GF-D8 (cell line): ENCODE results near the gene LRRC9.
"Not testable (repeated sequence)": the region's sequence is repeated elsewhere in the genome, so short reads cannot be mapped to it uniquely, and the experiment has no call there.

Experiments
- DNase-seq: peaks from one replicate; lab custom pipeline; 2025; lab: John Stamatoyannopoulos, UW

LRRC9 gene

DNA sequence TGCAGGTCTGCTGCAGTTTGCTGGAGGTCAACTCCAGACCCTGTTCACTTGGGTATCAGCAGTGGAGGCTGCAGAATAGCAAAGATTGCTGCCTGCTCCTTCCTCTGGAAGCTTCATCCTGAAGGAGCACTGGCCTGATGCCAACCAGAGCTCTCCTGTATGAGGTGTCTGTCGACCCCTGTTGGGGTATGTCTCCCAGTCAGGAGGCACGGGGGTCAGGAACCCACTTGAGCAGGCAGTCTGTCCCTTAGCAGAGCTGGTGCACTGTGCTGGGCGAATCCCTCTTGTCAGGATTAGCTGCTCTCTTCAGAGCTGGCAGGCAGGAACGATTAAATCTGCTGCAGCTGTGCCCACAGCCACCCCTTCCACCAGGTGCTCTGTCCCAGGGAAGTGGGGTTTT lies 37.9 kb downstream of the LRRC9 start:
- not testable (repeated sequence) for DNase-seq

DNA sequence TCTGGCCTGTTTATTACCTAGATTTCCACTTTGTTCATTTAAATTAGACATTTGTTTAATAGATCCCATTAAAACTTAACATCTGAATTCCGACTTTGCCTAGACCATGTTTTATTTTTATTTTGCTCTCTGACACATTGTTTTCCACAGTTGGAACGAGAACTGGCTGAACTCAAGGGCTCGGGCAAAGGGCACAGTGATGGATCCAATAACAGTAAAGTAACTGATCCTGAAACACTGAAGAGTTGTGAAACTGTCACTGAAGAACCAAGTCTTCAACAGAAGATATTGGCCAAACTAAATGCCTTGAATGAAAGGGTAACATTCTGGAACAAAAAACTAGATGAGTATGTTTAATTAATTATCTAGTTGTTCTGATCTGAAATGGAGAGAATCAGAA lies 39.7 kb downstream of the LRRC9 start:
- DNase-seq: no peak

- DNase-seq: no peak
Observed at GRCh38 chr14:59961518-59962062, 41.6 kb downstream of the LRRC9 start.

DNA sequence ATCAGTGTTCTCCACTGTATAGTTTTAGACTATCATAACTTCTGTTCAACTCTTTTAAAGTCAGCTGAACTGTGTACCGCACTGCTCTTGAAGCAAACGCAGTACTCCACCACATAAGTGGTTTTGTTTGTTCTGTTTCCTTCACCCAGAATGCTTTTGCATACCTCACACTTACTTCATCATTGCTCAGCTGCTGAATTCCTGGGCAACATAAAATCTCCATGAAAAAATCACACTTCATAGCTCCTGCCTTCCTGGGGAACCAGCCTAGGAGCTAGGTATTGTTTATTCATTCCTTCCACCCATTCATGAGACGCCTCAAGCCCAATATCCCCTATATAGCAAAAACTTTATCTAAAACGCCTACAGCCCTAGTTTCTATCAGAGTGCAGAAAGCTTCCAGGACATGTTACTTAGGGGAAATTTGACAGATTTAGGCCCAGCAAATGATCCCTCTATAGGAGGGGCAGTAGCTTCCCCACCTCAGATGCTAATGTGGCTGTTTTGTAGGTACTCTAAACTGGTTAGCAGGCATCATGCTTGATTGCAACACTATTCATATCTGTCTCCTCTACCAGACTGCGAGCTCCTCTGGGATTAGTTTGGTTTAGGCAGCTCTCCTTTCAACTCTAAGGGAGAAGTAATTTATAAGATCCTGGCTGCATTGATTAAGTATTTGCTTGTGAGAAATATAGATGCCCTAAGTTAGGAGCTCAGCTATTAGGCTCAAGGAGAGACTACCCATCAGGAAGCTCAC lies 44.5 kb downstream of the LRRC9 start:
- no peak for DNase-seq

GRCh38 chr14:59969319-59969718 lies 49.4 kb downstream of the LRRC9 start:
- no peak for DNase-seq

DNA sequence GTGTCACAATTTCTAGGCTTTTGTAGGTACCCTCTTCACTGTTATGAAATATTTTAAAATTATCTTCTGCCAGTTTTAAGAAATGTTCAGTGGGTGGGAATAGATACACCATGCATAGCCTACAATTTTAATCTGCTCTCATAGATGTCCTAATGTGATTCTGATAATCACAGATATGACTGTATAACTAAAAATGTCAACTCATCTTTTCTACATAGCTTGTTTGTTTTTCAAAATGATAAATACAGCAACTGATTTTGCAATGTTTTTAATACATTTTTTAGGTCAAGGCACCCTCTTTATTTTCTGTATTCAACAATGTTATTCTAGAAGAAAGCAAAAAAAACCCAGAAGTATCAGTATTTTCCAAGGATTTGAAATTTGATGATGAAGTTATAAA lies 61.6 kb downstream of the LRRC9 start:
- DNase-seq: no peak

GRCh38 chr14:59983048-59983447 lies 63.1 kb downstream of the LRRC9 start:
- no peak for DNase-seq

DNA sequence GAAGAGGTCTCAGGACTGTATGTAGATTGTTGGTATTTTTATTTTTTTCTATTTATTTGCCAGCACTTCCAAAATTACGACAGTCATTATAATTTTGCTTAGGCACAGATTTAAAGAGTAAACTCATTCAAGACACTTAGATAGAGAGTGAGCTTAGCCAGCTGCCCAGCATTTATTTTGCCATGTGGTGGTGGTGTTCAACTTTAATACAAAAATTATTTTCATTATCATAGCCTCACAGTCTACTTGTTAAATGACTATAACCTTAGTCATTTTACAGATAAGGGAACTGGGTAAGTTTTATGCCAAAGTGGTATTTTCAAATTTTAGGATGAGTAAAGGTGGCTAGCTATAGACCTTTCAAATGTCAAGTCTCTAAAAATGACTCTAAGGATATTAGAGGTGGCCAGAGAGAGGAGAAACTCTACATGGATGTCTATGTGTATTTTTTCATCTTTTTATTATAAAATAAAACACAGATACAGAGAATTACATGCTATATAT lies 66.7 kb downstream of the LRRC9 start:
- no peak for DNase-seq

- DNase-seq: no peak
Observed at GRCh38 chr14:59997449-59997848, 77.5 kb downstream of the LRRC9 start.

DNA sequence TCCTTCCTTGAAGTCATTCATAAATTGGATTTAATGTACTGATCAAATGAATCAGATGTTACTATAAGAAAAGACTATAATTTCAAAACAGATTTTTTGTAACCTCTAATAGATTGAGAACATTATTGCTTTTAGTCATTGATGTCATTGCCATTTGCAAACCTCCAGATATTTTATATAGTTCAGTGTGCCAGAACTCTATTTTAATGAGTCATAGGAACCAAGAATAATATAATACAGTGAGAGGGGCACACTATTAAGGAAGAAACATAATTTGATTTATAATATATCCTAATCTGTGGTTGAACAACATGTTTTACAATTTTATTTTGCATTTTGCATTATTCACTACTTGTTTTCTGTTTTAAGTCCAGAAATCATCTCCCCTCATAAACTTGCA lies 78.0 kb downstream of the LRRC9 start:
- no peak for DNase-seq

DNA sequence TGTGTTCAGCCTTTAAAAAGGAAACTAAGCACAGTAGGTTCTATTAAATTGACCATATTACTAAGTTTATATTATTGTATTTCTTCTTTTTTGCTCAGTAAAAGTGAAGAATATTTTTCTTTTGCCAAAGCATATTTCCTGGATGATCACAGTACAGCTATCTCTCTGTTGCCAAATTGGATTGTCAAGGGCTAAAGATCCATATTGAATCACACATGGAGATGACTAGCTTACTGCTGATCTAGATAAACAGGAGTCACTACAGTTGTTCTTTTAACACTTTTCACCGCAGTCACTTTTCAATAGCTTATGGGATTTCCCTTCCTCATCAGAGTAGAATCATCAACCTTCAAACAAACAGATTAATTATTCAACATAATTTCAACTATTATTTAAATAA lies 78.6 kb downstream of the LRRC9 start:
- no peak for DNase-seq

DNA sequence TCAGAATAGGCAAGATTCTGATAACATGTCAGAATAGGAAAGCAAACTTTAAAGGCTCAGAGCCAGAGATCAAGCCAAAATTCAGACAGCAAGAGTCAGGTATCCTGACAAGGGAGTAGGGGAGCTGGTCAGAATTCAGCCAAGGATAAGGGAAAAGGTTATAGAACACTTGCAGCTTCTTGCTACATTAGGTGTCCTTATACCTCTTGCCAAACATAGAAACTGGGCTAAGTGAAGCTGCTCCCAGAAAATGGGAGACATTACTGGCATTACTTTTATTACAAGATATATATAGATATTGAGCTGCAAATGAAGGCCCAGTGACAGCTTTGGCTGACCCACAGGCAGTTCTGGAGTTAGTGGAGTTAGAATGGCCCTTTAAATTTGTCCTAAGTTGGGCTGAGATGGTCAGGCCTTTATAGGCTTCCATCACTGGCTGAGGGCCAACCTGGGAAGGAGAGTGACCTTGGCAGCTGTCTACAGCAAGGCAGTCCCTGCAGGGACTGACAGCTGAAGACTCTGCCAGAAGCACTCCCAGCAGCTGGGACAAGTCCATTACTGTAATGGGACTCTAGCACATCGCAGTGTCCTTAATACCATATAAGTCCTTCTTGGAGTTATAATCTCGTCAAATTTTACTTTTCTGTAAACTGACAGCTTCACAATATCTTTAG lies 83.0 kb downstream of the LRRC9 start:
- DNase-seq: no peak

- no peak for DNase-seq
Observed at GRCh38 chr14:60003991-60004390, 84.0 kb downstream of the LRRC9 start.

- no peak for DNase-seq
Observed at GRCh38 chr14:60008042-60008441, 88.1 kb downstream of the LRRC9 start.

- DNase-seq: not testable (repeated sequence)
Observed at GRCh38 chr14:60010263-60010662, 90.3 kb downstream of the LRRC9 start.

DNA sequence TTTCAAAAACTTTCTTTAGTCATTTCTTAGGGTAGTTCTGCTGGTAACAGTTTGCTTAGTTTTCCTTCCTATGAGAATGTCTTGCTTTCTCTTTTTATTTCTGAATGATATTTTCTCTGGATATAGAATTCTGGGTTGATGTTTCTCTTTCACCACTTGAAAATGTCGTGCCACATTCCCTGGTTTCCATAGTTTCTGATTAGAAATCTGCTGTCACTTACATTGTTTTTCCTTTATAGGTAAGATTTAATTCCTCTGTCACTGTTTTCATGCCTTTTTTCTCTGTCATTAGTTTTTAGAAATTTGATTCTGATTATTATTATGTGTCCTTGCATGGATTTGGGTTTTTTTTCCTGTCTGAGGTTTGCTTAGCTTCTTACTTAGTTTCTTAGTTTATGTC lies 94.5 kb downstream of the LRRC9 start:
- no peak for DNase-seq

DNA sequence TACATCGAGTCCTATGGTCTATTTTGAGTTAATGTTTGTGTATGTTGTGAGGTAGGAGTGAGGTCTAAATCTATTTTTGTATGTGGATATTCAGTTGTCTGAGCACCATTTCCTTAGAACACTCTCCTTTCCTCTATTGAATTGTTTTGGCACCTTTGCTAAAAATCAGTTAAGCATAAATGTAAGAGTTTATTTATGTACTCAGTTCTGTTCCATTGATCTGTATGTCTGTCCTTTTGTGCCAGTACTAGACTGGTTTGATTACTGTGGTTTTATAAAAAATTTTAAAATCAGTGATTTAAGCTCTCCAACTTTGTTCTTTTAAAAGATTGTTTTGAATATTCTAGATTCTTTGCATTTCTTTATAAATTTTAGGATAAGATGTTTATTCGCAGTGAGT lies 101.7 kb downstream of the LRRC9 start:
- DNase-seq: no peak

DNA sequence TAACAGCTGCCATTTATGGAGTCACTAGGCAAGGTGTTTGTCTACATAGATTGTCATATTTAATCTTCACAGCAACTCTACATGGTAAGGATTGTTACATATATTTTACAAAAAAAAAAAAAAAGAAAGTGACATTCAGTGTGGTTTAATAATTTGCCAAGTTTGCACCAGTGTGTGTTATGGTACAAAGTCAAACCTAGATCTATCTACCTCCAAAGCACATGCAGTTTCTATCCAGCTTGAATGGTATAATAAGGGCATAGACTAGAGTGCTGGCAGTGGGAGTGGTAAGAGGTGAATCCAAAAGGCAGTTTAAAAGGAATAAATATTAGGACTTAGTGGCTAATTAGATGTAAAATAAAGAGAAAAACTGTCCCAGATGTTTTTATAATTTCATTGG lies 105.6 kb downstream of the LRRC9 start:
- DNase-seq: no peak

DNA sequence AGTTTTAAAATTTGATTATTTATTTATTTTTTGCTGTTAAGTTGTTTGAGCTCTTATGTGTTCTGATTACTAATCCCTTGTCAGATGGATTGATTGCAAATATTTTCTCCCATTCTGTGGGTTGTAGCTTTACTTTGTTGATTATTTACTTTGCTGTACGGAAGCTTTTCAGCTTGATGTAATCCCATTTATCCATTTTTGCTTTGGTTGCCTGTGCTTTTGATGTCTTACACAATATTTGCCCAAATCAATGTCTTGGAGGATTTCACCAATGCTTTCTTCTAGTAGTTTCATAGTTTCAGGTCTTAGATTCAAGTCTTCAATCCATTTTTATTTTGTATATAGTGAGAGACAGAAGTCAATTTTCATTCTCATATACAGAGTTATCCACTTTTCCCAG lies 115.2 kb downstream of the LRRC9 start:
- no peak for DNase-seq

GRCh38 chr14:60047976-60048375 lies 128.0 kb downstream of the LRRC9 start:
- not testable (repeated sequence) for DNase-seq

GRCh38 chr14:60051721-60052221 lies 131.8 kb downstream of the LRRC9 start:
- DNase-seq: no peak

GRCh38 chr14:60058087-60058486 lies 138.1 kb downstream of the LRRC9 start:
- DNase-seq: no peak

DNA sequence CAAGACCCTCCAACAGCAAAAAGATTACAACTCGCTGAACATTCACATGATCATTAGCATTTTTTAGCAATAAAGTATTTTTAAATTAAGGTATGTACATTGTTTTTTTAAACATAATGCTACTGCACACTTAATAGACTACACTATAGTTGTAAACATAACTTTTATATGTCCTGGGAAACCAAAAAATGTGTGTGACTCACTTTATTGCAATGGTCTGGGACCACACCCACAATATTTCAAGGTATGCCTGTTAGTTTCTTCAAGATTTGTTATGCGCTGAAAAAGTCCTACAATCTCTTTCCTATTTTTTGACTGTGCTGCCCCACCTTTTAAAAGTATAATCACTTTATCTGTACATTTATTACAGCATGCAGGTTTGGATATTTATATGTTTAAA lies 141.4 kb downstream of the LRRC9 start:
- no peak for DNase-seq
